Measurements from ENCODE around the gene OR52B2.

Gene OR52B2

DNA sequence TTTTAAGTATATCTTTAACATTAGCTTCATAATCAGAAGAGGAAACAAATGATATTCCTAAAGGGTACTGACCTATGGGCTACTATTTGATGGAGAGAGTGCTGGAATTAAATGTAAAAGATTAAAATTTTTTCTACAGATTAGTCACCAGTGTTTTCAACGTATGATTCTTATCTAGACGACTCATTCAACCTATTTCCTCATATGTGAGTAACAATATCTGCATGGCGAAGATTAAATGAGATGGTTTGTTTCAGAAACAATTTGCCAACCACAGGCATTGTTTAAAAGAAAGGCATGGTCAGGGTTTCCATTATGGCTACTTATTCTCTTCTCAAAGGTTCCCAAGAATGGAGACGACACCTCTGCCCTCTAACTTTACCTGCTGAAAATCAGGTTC is 42.2 kb downstream of the OR52B2 start:
- no peak overlapping the region for H3K27ac ChIP-seq (ENCODE audit: poor library complexity, severe bottlenecking)
- TF ChIP-seq, protein P1, sequence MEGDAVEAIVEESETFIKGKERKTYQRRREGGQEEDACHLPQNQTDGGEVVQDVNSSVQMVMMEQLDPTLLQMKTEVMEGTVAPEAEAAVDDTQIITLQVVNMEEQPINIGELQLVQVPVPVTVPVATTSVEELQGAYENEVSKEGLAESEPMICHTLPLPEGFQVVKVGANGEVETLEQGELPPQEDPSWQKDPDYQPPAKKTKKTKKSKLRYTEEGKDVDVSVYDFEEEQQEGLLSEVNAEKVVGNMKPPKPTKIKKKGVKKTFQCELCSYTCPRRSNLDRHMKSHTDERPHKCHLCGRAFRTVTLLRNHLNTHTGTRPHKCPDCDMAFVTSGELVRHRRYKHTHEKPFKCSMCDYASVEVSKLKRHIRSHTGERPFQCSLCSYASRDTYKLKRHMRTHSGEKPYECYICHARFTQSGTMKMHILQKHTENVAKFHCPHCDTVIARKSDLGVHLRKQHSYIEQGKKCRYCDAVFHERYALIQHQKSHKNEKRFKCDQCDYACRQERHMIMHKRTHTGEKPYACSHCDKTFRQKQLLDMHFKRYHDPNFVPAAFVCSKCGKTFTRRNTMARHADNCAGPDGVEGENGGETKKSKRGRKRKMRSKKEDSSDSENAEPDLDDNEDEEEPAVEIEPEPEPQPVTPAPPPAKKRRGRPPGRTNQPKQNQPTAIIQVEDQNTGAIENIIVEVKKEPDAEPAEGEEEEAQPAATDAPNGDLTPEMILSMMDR (IDR thresholded peaks at IDR 0.05; ENCODE audit: poor library complexity, severe bottlenecking) = no peak
- H3K4me3 ChIP-seq (ENCODE audit: severe bottlenecking) = no peak overlapping the region
- peaks cover 1% of the 10 kb centered on the region for H3K9me3 ChIP-seq (ENCODE audit: severe bottlenecking)
- 0 out of 3 replicates have a peak, but pooled peaks have one; percentile 23 for ATAC-seq (ENCODE audit: low read depth)
- no peaks in the 10 kb centered on the region for H3K4me1 ChIP-seq (ENCODE audit: insufficient read depth, poor library complexity, severe bottlenecking)
- DNase-seq (ENCODE audit: low spot score) = no peak
- H3K27me3 ChIP-seq (ENCODE audit: insufficient read depth, poor library complexity, severe bottlenecking) = peaks cover 2% of the 10 kb centered on the region
- no peaks in the 10 kb centered on the region for H3K36me3 ChIP-seq (ENCODE audit: low read depth)

- no peaks in the 10 kb centered on the region for H3K4me1 ChIP-seq (ENCODE audit: insufficient read depth, poor library complexity, severe bottlenecking)
- H3K27me3 ChIP-seq (ENCODE audit: insufficient read depth, poor library complexity, severe bottlenecking) = peaks cover 2% of the 10 kb centered on the region
- no peak for ATAC-seq (ENCODE audit: low read depth)
- H3K9me3 ChIP-seq (ENCODE audit: severe bottlenecking) = peaks cover 1% of the 10 kb centered on the region
- H3K27ac ChIP-seq (ENCODE audit: poor library complexity, severe bottlenecking) = no peak overlapping the region
- no peak for DNase-seq (ENCODE audit: low spot score)
- no peak overlapping the region for H3K4me3 ChIP-seq (ENCODE audit: severe bottlenecking)
- TF ChIP-seq, protein P1 (IDR thresholded peaks at IDR 0.05; ENCODE audit: poor library complexity, severe bottlenecking) = no peak
- no peaks in the 10 kb centered on the region for H3K36me3 ChIP-seq (ENCODE audit: low read depth)
Measured at GRCh38 chr11:6124245-6124644, 45.9 kb downstream of the OR52B2 start.
